GM12878 (cell line): ENCODE measurements around the gene CASP4. TPM values are rescaled to one million over a fixed set of nuclear protein-coding genes. Genes with fewer than 3 reads are reported as not detected.

Source experiments
- CBFB ChIP-seq: IDR thresholded peaks from 2 replicates; pipeline ENCODE4 v1.6.1; 2016; ENCODE audit warnings: antibody characterized with exemption, low read depth
- E4F1 ChIP-seq: fragments of 450-650 bp; IDR thresholded peaks from 2 replicates; pipeline ENCODE4 v1.6.1; 2018; ENCODE audit warnings: borderline replicate concordance, mild to moderate bottlenecking; ENCODE audit not compliant: partially characterized antibody
- SMAD1 ChIP-seq: fragments of 450-650 bp; IDR thresholded peaks from 2 replicates; pipeline ENCODE4 v1.6.1; 2018; ENCODE audit warnings: mild to moderate bottlenecking, low read depth; ENCODE audit not compliant: partially characterized antibody
- TCF3 ChIP-seq: IDR thresholded peaks from 2 replicates; pipeline ENCODE4 v1.6.1; 2012; ENCODE audit warnings: low read depth, mild to moderate bottlenecking, low read length, borderline replicate concordance; ENCODE audit not compliant: insufficient read depth
- polyA plus RNA-seq, 11 experiments: library from polyadenylated mRNA; depleted of rRNA in 4 of 11; unstranded in 6 of 11; stranded (reverse) in 5 of 11; fragments of >200 nt; fragmentation: Nextera tagmentation in 4 of 11; fragmentation: Illumina TruSeq in 1 of 11; extraction: Ambion mirVana in 4 of 11; extraction: Trizol in 1 of 11; gene quantifications; 1 replicate in 1 of 11; 2 replicates in 10 of 11; pipeline versions ENCODE4 v1.2.1 to v1.2.3, GENCODE V29; 2011 to 2016; ENCODE audit warnings: inconsistent platforms in 2 of 11, missing spikeins in 2 of 11, low read depth in 1 of 11
- total RNA-seq, 4 experiments: library from RNA; depleted of rRNA in 3 of 4; stranded (reverse); fragments of >200 nt in 3 of 4; fragmentation: Illumina TruSeq in 1 of 4; extraction: Trizol in 1 of 4; gene quantifications; 2 replicates each; pipeline versions ENCODE4 v1.2.1 to v1.2.3, GENCODE V29; 2013 to 2021
- TF ChIP-seq, protein P1 (sequence below): IDR thresholded peaks from 2 replicates; pipeline ENCODE4 v1.6.1; 2012; ENCODE audit warnings: low read depth, low read length, improper control_type of control experiment
- TF ChIP-seq, protein P2 (sequence below): fragments of 150-350 bp; IDR thresholded peaks from 2 replicates; pipeline ENCODE4 v1.6.1; 2016; ENCODE audit warnings: low read depth, low read length

Gene CASP4
- total and polyA plus RNA-seq, 10 of the 15 experiments (the other 5 are each of a cell fraction or from before 2014, with no cell fraction given) = 25.3 to 113 (median 50.0) TPM

DNA sequence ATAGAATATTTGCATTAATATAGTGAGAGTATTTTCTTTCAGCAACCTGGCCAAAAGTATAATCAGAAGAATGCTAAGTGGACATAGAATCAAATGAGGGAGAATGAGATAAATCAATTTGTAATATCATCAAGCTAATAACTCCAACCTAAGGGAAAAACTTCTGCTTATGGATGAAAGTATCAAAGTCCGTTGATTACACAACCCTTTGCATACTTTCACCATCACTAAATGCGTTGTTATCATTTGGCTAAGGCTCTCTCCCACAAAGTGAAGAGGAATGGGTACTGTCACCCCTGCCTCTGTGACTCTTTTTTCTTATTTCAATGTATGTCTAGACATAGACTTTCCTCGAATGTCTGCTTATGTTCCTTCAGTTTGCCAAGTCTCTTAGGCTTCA lies 16.4 kb upstream of the CASP4 start (continued):
- TF ChIP-seq, protein P1, sequence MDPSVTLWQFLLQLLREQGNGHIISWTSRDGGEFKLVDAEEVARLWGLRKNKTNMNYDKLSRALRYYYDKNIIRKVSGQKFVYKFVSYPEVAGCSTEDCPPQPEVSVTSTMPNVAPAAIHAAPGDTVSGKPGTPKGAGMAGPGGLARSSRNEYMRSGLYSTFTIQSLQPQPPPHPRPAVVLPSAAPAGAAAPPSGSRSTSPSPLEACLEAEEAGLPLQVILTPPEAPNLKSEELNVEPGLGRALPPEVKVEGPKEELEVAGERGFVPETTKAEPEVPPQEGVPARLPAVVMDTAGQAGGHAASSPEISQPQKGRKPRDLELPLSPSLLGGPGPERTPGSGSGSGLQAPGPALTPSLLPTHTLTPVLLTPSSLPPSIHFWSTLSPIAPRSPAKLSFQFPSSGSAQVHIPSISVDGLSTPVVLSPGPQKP = no peak
- TF ChIP-seq, protein P2, sequence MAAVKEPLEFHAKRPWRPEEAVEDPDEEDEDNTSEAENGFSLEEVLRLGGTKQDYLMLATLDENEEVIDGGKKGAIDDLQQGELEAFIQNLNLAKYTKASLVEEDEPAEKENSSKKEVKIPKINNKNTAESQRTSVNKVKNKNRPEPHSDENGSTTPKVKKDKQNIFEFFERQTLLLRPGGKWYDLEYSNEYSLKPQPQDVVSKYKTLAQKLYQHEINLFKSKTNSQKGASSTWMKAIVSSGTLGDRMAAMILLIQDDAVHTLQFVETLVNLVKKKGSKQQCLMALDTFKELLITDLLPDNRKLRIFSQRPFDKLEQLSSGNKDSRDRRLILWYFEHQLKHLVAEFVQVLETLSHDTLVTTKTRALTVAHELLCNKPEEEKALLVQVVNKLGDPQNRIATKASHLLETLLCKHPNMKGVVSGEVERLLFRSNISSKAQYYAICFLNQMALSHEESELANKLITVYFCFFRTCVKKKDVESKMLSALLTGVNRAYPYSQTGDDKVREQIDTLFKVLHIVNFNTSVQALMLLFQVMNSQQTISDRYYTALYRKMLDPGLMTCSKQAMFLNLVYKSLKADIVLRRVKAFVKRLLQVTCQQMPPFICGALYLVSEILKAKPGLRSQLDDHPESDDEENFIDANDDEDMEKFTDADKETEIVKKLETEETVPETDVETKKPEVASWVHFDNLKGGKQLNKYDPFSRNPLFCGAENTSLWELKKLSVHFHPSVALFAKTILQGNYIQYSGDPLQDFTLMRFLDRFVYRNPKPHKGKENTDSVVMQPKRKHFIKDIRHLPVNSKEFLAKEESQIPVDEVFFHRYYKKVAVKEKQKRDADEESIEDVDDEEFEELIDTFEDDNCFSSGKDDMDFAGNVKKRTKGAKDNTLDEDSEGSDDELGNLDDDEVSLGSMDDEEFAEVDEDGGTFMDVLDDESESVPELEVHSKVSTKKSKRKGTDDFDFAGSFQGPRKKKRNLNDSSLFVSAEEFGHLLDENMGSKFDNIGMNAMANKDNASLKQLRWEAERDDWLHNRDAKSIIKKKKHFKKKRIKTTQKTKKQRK = no peak
- TF ChIP-seq TCF3 (no peak), CBFB (no peak), SMAD1 (no peak), E4F1 (no peak)
